ENCODE results near the gene CRIP1. TPM values are rescaled to one million over a fixed set of nuclear protein-coding genes. Genes with fewer than 3 reads are reported as not detected.
A peak's percentile ranks its signal among the peaks of the same experiment; 100 is the strongest.

CRIP1 gene
- total RNA-seq, 2 experiments from 2014 or later, result 182 to 186 TPM

DNA sequence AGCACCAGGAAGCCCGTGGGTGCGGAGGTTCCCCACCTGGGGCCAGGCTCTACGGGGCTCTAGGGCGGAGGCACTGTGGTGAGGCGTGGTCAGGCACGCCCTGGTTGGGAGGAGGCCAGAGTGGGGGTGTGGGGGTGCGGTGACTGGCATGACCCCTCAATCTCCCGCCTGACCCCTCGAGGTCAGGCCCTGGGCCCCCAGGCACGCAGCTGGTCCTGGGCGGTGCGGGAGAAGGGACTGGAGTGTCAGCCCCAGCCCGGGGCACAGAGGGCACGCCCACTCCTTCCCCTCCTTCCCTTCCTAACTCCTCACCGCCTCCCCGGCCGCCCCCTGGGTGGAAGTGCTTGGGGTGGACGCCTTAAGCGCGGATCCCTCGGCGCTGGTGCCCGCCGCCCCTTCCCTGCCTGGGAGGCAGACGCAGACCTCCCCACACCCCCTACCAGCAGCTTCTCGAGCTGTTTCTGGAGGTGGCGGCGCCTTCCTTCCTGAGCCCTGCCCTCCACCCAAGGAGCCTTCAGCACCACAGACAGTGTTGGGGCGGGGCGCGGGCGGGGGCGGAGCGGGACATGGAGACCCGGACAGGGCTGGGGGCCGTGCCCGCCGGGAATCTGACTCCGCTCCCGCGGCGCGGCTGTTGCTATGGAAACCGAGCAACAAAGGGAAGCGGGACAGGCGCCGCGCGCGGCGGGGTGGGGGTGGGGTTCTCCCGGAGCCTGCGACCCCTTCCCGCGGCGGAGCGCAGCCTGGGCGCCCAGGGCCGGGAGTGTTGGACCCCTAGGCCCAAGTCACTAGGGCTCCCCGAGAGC lies 12.8 kb upstream of the CRIP1 start:
- POLR2A ChIA-PET, result interaction anchor here (0.6 to 1.2 kb wide), 2 partner anchors 57 to 455 kb away, joined by 3 read pairs; no protein-coding TSS in a partner anchor
- no peaks in the 10 kb centered on the region for H3K9me3 Mint-ChIP-seq (ENCODE audit: low read depth)
- peaks cover 5% of the 10 kb centered on the region for H3K4me1 Mint-ChIP-seq
- intact Hi-C loops (cut with DNase I, micrococcal nuclease), result loop anchor here (1.0 to 5.0 kb wide), 4 partner anchors 17 to 76 kb away; partner anchors contain the start of genes TEDC1 (in 1 of the 2) and TEX22 (in 1 of the 2)
- no peaks in the 10 kb centered on the region for H3K27me3 Mint-ChIP-seq
- DNase-seq (peak; percentile 81), ATAC-seq (peak; percentile 63)
- peak overlapping the region; percentile 33 for H3K4me3 Mint-ChIP-seq
- CTCF ChIA-PET, result interaction anchor here (0.6 to 1.2 kb wide), 2 partner anchors 16 to 39 kb away, joined by 3 read pairs; no protein-coding TSS in a partner anchor
- H3K36me3 Mint-ChIP-seq (ENCODE audit: low read depth), result no peaks in the 10 kb centered on the region
- H3K27ac Mint-ChIP-seq, result no peak overlapping the region

DNA sequence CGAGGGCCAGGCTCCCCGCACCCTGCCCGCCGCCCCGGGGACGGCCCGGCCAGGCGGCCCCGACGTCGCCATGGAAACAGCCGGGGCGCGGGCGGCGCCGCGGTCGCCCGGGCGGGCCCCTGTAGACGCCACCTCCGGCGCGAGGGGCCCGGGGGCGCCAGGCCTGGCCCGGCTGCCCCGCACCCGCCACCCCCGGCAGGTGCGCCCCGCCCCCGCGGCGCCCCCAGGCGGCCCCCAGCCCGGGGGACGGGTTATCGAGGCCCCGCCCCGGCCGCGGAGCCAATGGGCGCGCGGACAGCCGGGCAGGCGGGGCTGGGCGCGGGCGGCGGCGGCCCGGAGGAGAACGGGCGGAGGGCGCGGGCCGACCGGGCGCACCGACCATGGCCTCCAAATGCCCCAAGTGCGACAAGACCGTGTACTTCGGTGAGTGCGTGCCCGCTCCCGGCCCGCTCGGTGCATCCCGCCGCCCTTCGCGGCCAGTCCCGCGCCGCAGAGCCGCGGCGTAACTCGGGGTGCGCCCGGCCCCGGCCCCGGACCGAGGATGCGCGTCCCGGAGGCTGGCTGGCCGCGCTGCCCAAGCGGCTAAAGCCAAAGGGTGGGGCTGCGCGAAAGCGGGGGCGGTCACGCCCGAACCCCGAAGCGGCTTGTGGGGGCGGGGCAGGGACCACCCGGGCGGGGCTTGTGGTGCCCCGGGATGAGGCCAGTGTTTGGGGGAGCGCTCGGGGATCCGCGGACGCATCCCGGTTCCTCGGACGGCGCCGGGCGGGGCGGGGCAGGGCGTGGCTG lies 12.0 kb upstream of the CRIP1 start, which contains the start of gene CRIP2:
CRIP2 (plus strand) TSS at position 339 of the 786 bp plus-strand sequence; CDS start at position 381, 42 bp downstream.
- ChIA-PET POLR2A (no interaction called here), CTCF (no interaction called here)
- intact Hi-C loops (cut with DNase I, micrococcal nuclease), result loop anchor here (1.0 to 5.0 kb wide), 4 partner anchors 17 to 76 kb away; partner anchors contain the start of genes TEDC1 (in 1 of the 2) and TEX22 (in 1 of the 2)

DNA sequence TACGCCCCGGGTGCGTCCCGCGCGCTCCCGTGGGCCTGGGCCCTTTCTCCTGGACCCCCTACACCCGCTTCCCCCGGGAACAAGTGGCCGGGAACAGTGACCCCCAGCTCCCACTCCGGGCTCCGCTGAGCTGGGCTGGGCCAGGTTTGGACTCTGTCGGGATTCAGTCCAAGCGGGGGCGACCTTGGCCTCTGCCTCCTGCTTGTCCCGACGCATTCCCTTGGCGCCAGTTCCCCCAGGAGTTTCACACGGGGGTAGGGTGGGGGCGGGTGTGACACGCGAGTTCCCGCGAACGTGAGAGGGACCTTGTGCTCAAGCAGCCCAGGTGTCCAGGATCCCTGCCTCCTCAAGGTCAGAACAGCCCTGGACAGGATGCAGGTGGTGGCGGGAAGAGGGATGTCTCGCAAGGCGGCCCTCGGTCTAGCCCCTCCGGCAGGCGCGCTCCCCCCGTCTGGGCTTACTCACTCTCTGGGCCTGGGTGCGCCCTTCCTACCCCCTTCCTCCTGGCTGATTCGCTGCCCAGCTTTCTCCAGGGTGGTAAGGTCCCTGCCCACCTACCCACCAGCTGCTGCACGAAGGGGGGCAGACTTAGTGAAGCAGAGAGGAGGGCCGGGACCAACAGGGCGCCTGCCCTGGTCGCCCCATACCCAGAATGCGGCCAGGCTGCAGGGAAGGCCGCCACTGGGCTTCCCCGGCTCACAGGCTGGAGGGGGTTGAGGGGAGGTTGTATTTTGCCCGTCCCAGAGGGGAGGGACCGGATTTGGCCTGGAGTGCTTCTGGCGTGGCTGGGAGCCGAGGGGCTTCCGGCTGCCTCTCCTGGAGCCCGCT lies 11.2 kb upstream of the CRIP1 start:
- no peaks in the 10 kb centered on the region for H3K36me3 Mint-ChIP-seq (ENCODE audit: low read depth)
- H3K9me3 Mint-ChIP-seq (ENCODE audit: low read depth), result no peaks in the 10 kb centered on the region
- CTCF ChIA-PET, result interaction anchor here (1.9 kb wide), 1 partner anchor 15 kb away, joined by 11 read pairs; no protein-coding TSS in a partner anchor
- H3K27ac Mint-ChIP-seq, result no peak overlapping the region
- H3K4me3 Mint-ChIP-seq, result peak overlapping the region; percentile 36
- POLR2A ChIA-PET, result no interaction called here
- peaks cover 11% of the 10 kb centered on the region for H3K4me1 Mint-ChIP-seq
- peaks cover 5% of the 10 kb centered on the region for H3K27me3 Mint-ChIP-seq
- DNase-seq (no peak), ATAC-seq (no peak)
- intact Hi-C loops (cut with DNase I, micrococcal nuclease), result no loop called here

More for the DNA sequence above, 12.0 kb upstream of the CRIP1 start, which contains the start of gene CRIP2:
- Mint-ChIP-seq H3K27me3 (peaks cover under 1% of the 10 kb centered on the region), H3K9me3 (ENCODE audit: low read depth) (no peaks in the 10 kb centered on the region), H3K4me3 (peak within 1 kb of the TSS; percentile 36), H3K27ac (no peak within 1 kb of the TSS), H3K36me3 (ENCODE audit: low read depth) (no peaks in the 10 kb centered on the region), H3K4me1 (peaks cover 8% of the 10 kb centered on the region)
- ATAC-seq (peak; percentile 49), DNase-seq (peak; percentile 52)

DNA sequence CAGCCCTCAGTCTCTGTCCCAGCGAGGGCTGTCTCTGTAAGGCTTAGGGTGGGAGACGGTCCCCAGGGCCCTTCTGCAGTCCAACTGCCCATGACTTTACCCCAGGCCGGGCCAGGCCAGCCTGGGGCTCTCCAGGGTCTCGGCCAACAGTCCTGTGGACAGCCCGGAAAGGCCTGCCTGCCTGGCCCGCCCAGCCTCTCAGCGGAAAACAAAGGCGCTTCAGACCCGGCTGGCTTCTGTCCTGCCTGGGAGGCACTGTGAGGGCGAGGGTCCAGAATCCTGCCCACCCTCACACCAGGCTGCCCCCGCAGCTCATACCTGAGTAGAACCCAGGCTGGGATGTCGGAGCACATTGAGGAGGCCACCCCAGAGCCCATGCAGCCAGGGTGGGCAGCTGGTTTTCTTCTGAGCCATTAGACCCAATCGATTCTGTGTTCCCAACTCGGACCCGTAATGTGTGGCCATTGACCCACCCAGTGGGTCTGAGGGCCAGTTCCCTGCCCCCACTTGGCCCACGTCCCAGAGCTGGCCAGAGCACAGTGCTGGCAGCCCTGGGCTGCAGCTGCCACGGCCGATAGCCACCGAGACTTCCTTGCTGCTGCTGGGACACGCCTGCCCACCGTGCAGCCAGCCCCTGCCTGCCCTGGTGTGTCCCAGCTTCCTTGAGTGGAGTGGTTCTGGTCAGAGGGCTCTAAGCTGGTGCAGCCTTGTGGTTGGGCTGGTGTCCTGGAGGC lies 10.4 kb upstream of the CRIP1 start:
- Mint-ChIP-seq H3K4me1 (peaks cover 15% of the 10 kb centered on the region), H3K9me3 (ENCODE audit: low read depth) (no peaks in the 10 kb centered on the region), H3K36me3 (ENCODE audit: low read depth) (no peaks in the 10 kb centered on the region), H3K27ac (no peak overlapping the region), H3K4me3 (no peak overlapping the region), H3K27me3 (peaks cover 5% of the 10 kb centered on the region)
- ATAC-seq, result no peak
- ChIA-PET POLR2A (no interaction called here), CTCF (interaction anchor here (1.9 kb wide), 1 partner anchor 14 kb away, joined by 11 read pairs; no protein-coding TSS in a partner anchor)
- no peak for DNase-seq
- intact Hi-C loops (cut with DNase I, micrococcal nuclease), result no loop called here

GRCh38 chr14:105476831-105477659 lies 9.6 kb upstream of the CRIP1 start:
- CTCF ChIA-PET, result interaction anchor here (0.6 to 1.9 kb wide), 2 partner anchors 13 to 27 kb away, joined by 4 to 11 read pairs; no protein-coding TSS in a partner anchor
- H3K9me3 Mint-ChIP-seq (ENCODE audit: low read depth), result no peaks in the 10 kb centered on the region
- no peak for DNase-seq

DNA sequence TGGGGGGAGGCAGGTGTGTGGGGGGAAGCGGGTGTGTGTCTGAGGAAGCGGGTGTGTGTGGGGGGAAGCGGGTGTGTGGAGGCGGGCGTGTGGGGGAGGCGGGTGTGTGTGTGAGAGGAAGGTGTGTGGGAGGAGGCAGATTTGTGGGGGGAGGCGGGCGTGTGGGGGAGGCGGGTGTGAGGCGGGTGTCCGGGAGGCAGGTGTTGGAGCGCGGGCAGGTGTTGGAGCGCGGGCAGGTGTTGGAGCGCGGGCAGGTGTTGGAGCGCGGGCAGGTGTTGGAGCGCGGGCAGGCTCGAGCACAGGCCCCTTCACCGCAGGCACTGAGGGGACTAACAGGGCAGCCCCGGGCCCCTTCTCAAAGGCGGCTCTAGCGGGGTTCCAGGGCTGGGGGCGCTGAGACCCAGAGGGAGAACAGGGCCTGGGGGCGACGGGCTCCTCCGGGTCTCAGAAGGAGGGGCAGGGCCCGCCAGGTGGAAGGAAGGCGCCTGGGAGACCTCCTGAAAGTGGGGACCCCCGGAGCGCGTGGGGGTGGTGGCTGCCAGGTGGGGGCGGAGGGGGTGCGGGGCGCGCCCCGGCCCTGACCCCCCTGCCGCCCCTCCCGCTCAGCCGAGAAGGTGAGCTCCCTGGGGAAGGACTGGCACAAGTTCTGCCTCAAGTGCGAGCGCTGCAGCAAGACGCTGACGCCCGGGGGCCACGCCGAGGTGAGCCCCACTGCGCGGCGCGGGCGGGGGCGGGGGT lies 8.9 kb upstream of the CRIP1 start:
- no peak for ATAC-seq
- DNase-seq, result peak; percentile 52

More at GRCh38 chr14:105476831-105477659, 9.6 kb upstream of the CRIP1 start:
- no peak overlapping the region for H3K4me3 Mint-ChIP-seq
- intact Hi-C loops (cut with DNase I, micrococcal nuclease), result no loop called here
- POLR2A ChIA-PET, result interaction anchor here (0.5 kb wide), 1 partner anchor 12 kb away, joined by 4 read pairs; no protein-coding TSS in a partner anchor
- no peak overlapping the region for H3K27ac Mint-ChIP-seq
- ATAC-seq, result no peak
- peaks cover 21% of the 10 kb centered on the region for H3K4me1 Mint-ChIP-seq
- peaks cover 5% of the 10 kb centered on the region for H3K27me3 Mint-ChIP-seq
- no peaks in the 10 kb centered on the region for H3K36me3 Mint-ChIP-seq (ENCODE audit: low read depth)

GRCh38 chr14:105478398-105479251 lies 8.1 kb upstream of the CRIP1 start:
- ATAC-seq (no peak), DNase-seq (peak; percentile 13)
- peaks cover 30% of the 10 kb centered on the region for H3K4me1 Mint-ChIP-seq
- POLR2A ChIA-PET, result no interaction called here
- no peaks in the 10 kb centered on the region for H3K36me3 Mint-ChIP-seq (ENCODE audit: low read depth)
- no peak overlapping the region for H3K27ac Mint-ChIP-seq
- H3K4me3 Mint-ChIP-seq, result no peak overlapping the region
- H3K27me3 Mint-ChIP-seq, result peaks cover 5% of the 10 kb centered on the region
- CTCF ChIA-PET, result no interaction called here
- intact Hi-C loops (cut with DNase I, micrococcal nuclease), result no loop called here
- H3K9me3 Mint-ChIP-seq (ENCODE audit: low read depth), result no peaks in the 10 kb centered on the region

More for the DNA sequence above, 8.9 kb upstream of the CRIP1 start:
- POLR2A ChIA-PET, result interaction anchor here (0.5 kb wide), 1 partner anchor 11 kb away, joined by 4 read pairs; no protein-coding TSS in a partner anchor
- peaks cover 5% of the 10 kb centered on the region for H3K27me3 Mint-ChIP-seq
- H3K9me3 Mint-ChIP-seq (ENCODE audit: low read depth), result no peaks in the 10 kb centered on the region
- peaks cover 29% of the 10 kb centered on the region for H3K4me1 Mint-ChIP-seq
- CTCF ChIA-PET, result no interaction called here
- no peak overlapping the region for H3K4me3 Mint-ChIP-seq
- intact Hi-C loops (cut with DNase I, micrococcal nuclease), result no loop called here
- no peak overlapping the region for H3K27ac Mint-ChIP-seq
- H3K36me3 Mint-ChIP-seq (ENCODE audit: low read depth), result no peaks in the 10 kb centered on the region

DNA sequence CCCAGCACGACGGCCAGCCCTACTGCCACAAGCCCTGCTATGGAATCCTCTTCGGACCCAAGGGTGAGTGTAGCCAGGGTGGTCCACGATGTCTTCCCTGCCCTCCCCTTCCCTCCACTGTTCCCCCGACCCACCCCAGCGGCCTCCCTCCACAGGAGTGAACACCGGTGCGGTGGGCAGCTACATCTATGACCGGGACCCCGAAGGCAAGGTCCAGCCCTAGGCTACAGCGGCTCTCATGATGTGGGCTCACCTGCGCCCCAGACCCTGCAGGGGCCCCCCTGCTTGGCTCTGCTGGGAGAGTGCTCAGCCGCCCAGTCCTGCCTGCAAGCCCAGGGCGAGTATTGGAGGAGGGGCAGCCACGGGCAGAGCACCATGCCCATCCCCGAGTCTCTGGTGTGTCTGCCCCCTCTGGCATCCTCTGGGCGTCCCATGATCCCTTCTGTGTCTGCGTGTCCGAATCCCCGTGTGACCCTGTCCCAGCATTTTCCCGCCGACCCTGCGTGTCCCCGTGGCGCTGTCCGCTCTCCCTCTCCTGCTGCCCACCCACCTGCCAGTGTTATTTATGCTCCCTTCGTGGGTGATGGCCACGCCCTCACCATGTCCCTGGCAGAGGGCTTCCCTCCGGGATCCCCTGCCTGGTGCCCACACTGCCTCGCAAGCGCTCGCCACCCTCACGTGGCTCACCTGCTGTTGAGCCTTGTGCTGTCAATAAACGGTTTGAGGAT lies 7.1 kb upstream of the CRIP1 start:
- no peaks in the 10 kb centered on the region for H3K9me3 Mint-ChIP-seq (ENCODE audit: low read depth)
- POLR2A ChIA-PET, result no interaction called here
- DNase-seq (peak; percentile 23), ATAC-seq (no peak)
- intact Hi-C loops (cut with DNase I, micrococcal nuclease), result loop anchor here (2.0 to 10.0 kb wide), 5 partner anchors 49 to 415 kb away; partner anchors contain the start of genes BRF1 (in 1 of the 2), GPR132 (in 1 of the 2) and TEX22 (in 1 of the 2)
- peaks cover 5% of the 10 kb centered on the region for H3K27me3 Mint-ChIP-seq
- CTCF ChIA-PET, result interaction anchor here (1.2 to 2.9 kb wide), 2 partner anchors 11 to 22 kb away, joined by 6 to 55 read pairs; partner anchors contain the start of gene TEDC1
- H3K4me3 Mint-ChIP-seq, result peak overlapping the region; percentile 4
- H3K36me3 Mint-ChIP-seq (ENCODE audit: low read depth), result no peaks in the 10 kb centered on the region
- no peak overlapping the region for H3K27ac Mint-ChIP-seq
- H3K4me1 Mint-ChIP-seq, result peaks cover 36% of the 10 kb centered on the region
